ENCODE measurements around the gene GPR62. TPM values are rescaled to one million over a fixed set of nuclear protein-coding genes. Genes with fewer than 3 reads are reported as not detected.

Gene GPR62
- total and polyA plus RNA-seq, 2 donors (not counting 3 experiments of a cell fraction or from before 2014, with no cell fraction given) = 0.04 to 0.15 TPM

GRCh38 chr3:51933471-51934138 lies 21.6 kb upstream of the GPR62 start:
- Histone ChIP-seq H3K36me3 (ENCODE audit: control insufficient read depth in 2 of 2, extremely low read depth in 1 of 2, insufficient read depth in 2 of 2, low read length in 2 of 2) (peaks cover 0 to 41% of the 10 kb centered on the region in 2 experiments), H3K79me2 (ENCODE audit: control insufficient read depth, insufficient read depth, low read length) (no peaks in the 10 kb centered on the region), H3K4me3 (replicated peaks in 1 of 3; ENCODE audit: insufficient read depth in 1 of 3, low read depth in 1 of 3, low read length in 3 of 3) (no peak overlapping the region), H3K27me3 (ENCODE audit: control insufficient read depth in 2 of 2, insufficient read depth in 2 of 2, low read length in 2 of 2) (no peaks in the 10 kb centered on the region), H3K9ac (replicated peaks; ENCODE audit: extremely low read depth, insufficient read depth, low read length) (no peak overlapping the region), H3K9me3 (replicated peaks; ENCODE audit: control insufficient read depth, insufficient read depth, low read length) (no peaks in the 10 kb centered on the region), H3K27ac (ENCODE audit: insufficient read depth, low read depth, low read length) (no peak overlapping the region), H3K9me1 (replicated peaks; ENCODE audit: control insufficient read depth, extremely low read depth, insufficient read depth, low read length) (no peaks in the 10 kb centered on the region), H3K4me1 (ENCODE audit: control insufficient read depth, extremely low read depth, insufficient read depth, low read length) (no peaks in the 10 kb centered on the region), H3K4me2 (ENCODE audit: insufficient read depth, low read length) (no peak overlapping the region), H4K20me1 (replicated peaks; ENCODE audit: control insufficient read depth, extremely low read depth, insufficient read depth, low read length) (no peaks in the 10 kb centered on the region), H2AFZ (ENCODE audit: low read depth, low read length) (no peak overlapping the region)
- dilution Hi-C loops (cut with MboI; ENCODE audit: extremely low pct_ligation_motif_present, low sequenced_read_pairs) (no loop called here), intact Hi-C loops (cut with micrococcal nuclease) (no loop called here)
- ChIA-PET POLR2A (no interaction called here), CTCF (interaction anchor here (0.9 to 1.4 kb wide), 2 partner anchors 8 to 40 kb away, joined by 3 read pairs; partner anchors contain the start of genes ABHD14B and RRP9)
- no peak for DNase-seq (ENCODE audit: low read depth, low spot score)
- TF ChIP-seq MYC (IDR thresholded peaks at IDR 0.05; ENCODE audit: low read depth, low read length) = no peak
- BruUV-seq (replicated peaks) = no TSS peak
- no peak for FAIRE-seq

- ChIA-PET CTCF (no interaction called here), POLR2A (no interaction called here)
- peaks cover 2% of the 10 kb centered on the region for H3K79me2 ChIP-seq (ENCODE audit: control insufficient read depth, insufficient read depth, low read length)
- no peak overlapping the region for H3K9ac ChIP-seq (replicated peaks; ENCODE audit: extremely low read depth, insufficient read depth, low read length)
- H3K4me3 ChIP-seq (replicated peaks in 1 of 3; ENCODE audit: insufficient read depth in 1 of 3, low read depth in 1 of 3, low read length in 3 of 3) = no peak overlapping the region
- peaks cover 0 to 41% of the 10 kb centered on the region in 2 experiments for H3K36me3 ChIP-seq (ENCODE audit: control insufficient read depth in 2 of 2, extremely low read depth in 1 of 2, insufficient read depth in 2 of 2, low read length in 2 of 2)
- no peaks in the 10 kb centered on the region for H3K4me1 ChIP-seq (ENCODE audit: control insufficient read depth, extremely low read depth, insufficient read depth, low read length)
- H4K20me1 ChIP-seq (replicated peaks; ENCODE audit: control insufficient read depth, extremely low read depth, insufficient read depth, low read length) = no peaks in the 10 kb centered on the region
- H3K27ac ChIP-seq (ENCODE audit: insufficient read depth, low read depth, low read length) = no peak overlapping the region
- FAIRE-seq (no peak), DNase-seq (ENCODE audit: low read depth, low spot score) (no peak)
- no peak overlapping the region for H3K4me2 ChIP-seq (ENCODE audit: insufficient read depth, low read length)
- intact Hi-C loops (cut with micrococcal nuclease) = no loop called here
- no peaks in the 10 kb centered on the region for H3K27me3 ChIP-seq (ENCODE audit: control insufficient read depth in 2 of 2, insufficient read depth in 2 of 2, low read length in 2 of 2)
- BruUV-seq (replicated peaks) = no TSS peak
- dilution Hi-C loops (cut with MboI; ENCODE audit: extremely low pct_ligation_motif_present, low sequenced_read_pairs) = no loop called here
- H3K9me1 ChIP-seq (replicated peaks; ENCODE audit: control insufficient read depth, extremely low read depth, insufficient read depth, low read length) = no peaks in the 10 kb centered on the region
- TF ChIP-seq CTCF (IDR thresholded peaks at IDR 0.05; ENCODE audit: extremely low read depth in 1 of 2, insufficient read depth in 1 of 2, low read depth in 1 of 2, low read length in 2 of 2) (no peak), JUN (IDR thresholded peaks at IDR 0.05; ENCODE audit: borderline replicate concordance, insufficient read depth, insufficient read length, low read depth) (no peak), FOS (IDR thresholded peaks at IDR 0.05; ENCODE audit: borderline replicate concordance, insufficient read depth, low read length) (no peak), EZH2 (IDR thresholded peaks at IDR 0.05; ENCODE audit: borderline replicate concordance, low read depth, low read length, severe bottlenecking) (no peak), POLR2AphosphoS5 (IDR thresholded peaks at IDR 0.05; ENCODE audit: insufficient read depth, low read depth, low read length) (no peak), POLR2A (IDR thresholded peaks at IDR 0.05; ENCODE audit: low read depth, low read length) (no peak), MYC (IDR thresholded peaks at IDR 0.05; ENCODE audit: low read depth, low read length) (no peak), GATA2 (IDR thresholded peaks at IDR 0.05; ENCODE audit: insufficient read depth, insufficient read length, low read depth, low read length) (no peak), MAX (IDR thresholded peaks at IDR 0.05; ENCODE audit: insufficient read depth, insufficient read length) (no peak)
- no peaks in the 10 kb centered on the region for H3K9me3 ChIP-seq (replicated peaks; ENCODE audit: control insufficient read depth, insufficient read depth, low read length)
- H2AFZ ChIP-seq (ENCODE audit: low read depth, low read length) = no peak overlapping the region
Observed at GRCh38 chr3:51934139-51934850, 20.9 kb upstream of the GPR62 start.

Data from endothelial cell of umbilical vein (primary cell).